Smooth muscle cell (in vitro differentiated cells): Measurements from ENCODE around the gene EEPD1. TPM values are rescaled to one million over a fixed set of nuclear protein-coding genes. Genes with fewer than 3 reads are reported as not detected.

Source experiments
- DNase-seq: peaks from one replicate; lab custom pipeline; 2025; ENCODE audit not compliant: unreplicated experiment; lab: John Stamatoyannopoulos, UW
- H2AFZ ChIP-seq: fragments of 200-600 bp; sonication (generic); 2 replicates; pipeline ENCODE4 v1.6.0; 2016; ENCODE audit warnings: antibody characterized with exemption, low read depth, mild to moderate bottlenecking
- H3F3A ChIP-seq: fragments of 200-600 bp; sonication (generic); 2 replicates; pipeline ENCODE4 v1.6.0; 2017; ENCODE audit warnings: antibody characterized with exemption, low read depth
- H3K27ac ChIP-seq: fragments of 200-600 bp; sonication (generic); 2 replicates; pipeline ENCODE4 v1.5.1; 2016; ENCODE audit warnings: low read depth, mild to moderate bottlenecking
- H3K27me3 ChIP-seq: fragments of 200-600 bp; sonication (generic); 2 replicates; pipeline ENCODE4 v1.6.1; 2016; ENCODE audit warnings: low read depth, mild to moderate bottlenecking
- H3K36me3 ChIP-seq: fragments of 200-600 bp; sonication (generic); 2 replicates; pipeline ENCODE4 v1.5.1; 2016; ENCODE audit warnings: low read depth
- H3K4me1 ChIP-seq: fragments of 200-600 bp; sonication (generic); 2 replicates; pipeline ENCODE4 v1.5.1; 2016; ENCODE audit warnings: low read depth
- H3K4me2 ChIP-seq: fragments of 200-600 bp; sonication (generic); 2 replicates; pipeline ENCODE4 v1.6.0; 2016; ENCODE audit warnings: mild to moderate bottlenecking
- H3K4me3 ChIP-seq: fragments of 200-600 bp; sonication (generic); 2 replicates; pipeline ENCODE4 v1.5.1; 2016; ENCODE audit warnings: mild to moderate bottlenecking
- H3K79me2 ChIP-seq: fragments of 200-600 bp; sonication (generic); 2 replicates; pipeline ENCODE4 v1.6.0; 2016; ENCODE audit warnings: low read depth, mild to moderate bottlenecking
- H3K9ac ChIP-seq: fragments of 200-600 bp; sonication (generic); 2 replicates; pipeline ENCODE4 v1.6.0; 2016; ENCODE audit warnings: low read depth
- H3K9me3 ChIP-seq: fragments of 200-600 bp; sonication (generic); replicated peaks from 2 replicates; pipeline ENCODE4 v1.5.1; 2016; ENCODE audit warnings: low read depth
- H4K20me1 ChIP-seq: fragments of 200-600 bp; sonication (generic); 2 replicates; pipeline ENCODE4 v1.6.0; 2016; ENCODE audit warnings: low read depth
- WGBS: methylation state at CpG from one replicate; pipeline ENCODE4 v1.1.7; 2016; ENCODE audit warnings: low lambda C conversion rate; 5-methylcytosine and 5-hydroxymethylcytosine counted together
- polyA plus RNA-seq: library from polyadenylated mRNA; unstranded; fragments of >200 nt; fragmentation: Nextera tagmentation; extraction: Ambion mirVana; gene quantifications from 2 replicates; pipeline ENCODE4 v1.2.1, GENCODE V29; 2016
- total RNA-seq: library from RNA; depleted of rRNA; stranded (reverse); fragments of >200 nt; gene quantifications from 2 replicates; pipeline ENCODE4 v1.2.3, GENCODE V29; 2014
- TF ChIP-seq, protein P1 (sequence below): fragments of 200-600 bp; sonication (generic); IDR thresholded peaks from 2 replicates; pipeline ENCODE4 v1.5.1; 2017; ENCODE audit warnings: borderline replicate concordance, mild to moderate bottlenecking, antibody characterized with exemption; ENCODE audit not compliant: insufficient read depth, poor library complexity, severe bottlenecking

EEPD1 gene
- total and polyA plus RNA-seq, 2 experiments from 2014 or later: 1.5 TPM

- Histone ChIP-seq H3K4me3 (no peak overlapping the region), H2AFZ (no peak overlapping the region), H3F3A (peaks cover 24% of the 10 kb centered on the region), H3K4me1 (peaks cover 39% of the 10 kb centered on the region), H3K9me3 (no peaks in the 10 kb centered on the region), H3K36me3 (no peaks in the 10 kb centered on the region), H3K9ac (no peak overlapping the region), H3K79me2 (no peaks in the 10 kb centered on the region), H3K27ac (no peak overlapping the region), H3K4me2 (peak overlapping the region; percentile 56), H3K27me3 (no peaks in the 10 kb centered on the region), H4K20me1 (no peaks in the 10 kb centered on the region)
- no peak for DNase-seq
- TF ChIP-seq, protein P1, sequence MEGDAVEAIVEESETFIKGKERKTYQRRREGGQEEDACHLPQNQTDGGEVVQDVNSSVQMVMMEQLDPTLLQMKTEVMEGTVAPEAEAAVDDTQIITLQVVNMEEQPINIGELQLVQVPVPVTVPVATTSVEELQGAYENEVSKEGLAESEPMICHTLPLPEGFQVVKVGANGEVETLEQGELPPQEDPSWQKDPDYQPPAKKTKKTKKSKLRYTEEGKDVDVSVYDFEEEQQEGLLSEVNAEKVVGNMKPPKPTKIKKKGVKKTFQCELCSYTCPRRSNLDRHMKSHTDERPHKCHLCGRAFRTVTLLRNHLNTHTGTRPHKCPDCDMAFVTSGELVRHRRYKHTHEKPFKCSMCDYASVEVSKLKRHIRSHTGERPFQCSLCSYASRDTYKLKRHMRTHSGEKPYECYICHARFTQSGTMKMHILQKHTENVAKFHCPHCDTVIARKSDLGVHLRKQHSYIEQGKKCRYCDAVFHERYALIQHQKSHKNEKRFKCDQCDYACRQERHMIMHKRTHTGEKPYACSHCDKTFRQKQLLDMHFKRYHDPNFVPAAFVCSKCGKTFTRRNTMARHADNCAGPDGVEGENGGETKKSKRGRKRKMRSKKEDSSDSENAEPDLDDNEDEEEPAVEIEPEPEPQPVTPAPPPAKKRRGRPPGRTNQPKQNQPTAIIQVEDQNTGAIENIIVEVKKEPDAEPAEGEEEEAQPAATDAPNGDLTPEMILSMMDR: no peak
- 64% methylated on average over 7 of the region's 7 CpGs for WGBS
Measured at GRCh38 chr7:36278069-36278619, 125.1 kb downstream of the EEPD1 start.

DNA sequence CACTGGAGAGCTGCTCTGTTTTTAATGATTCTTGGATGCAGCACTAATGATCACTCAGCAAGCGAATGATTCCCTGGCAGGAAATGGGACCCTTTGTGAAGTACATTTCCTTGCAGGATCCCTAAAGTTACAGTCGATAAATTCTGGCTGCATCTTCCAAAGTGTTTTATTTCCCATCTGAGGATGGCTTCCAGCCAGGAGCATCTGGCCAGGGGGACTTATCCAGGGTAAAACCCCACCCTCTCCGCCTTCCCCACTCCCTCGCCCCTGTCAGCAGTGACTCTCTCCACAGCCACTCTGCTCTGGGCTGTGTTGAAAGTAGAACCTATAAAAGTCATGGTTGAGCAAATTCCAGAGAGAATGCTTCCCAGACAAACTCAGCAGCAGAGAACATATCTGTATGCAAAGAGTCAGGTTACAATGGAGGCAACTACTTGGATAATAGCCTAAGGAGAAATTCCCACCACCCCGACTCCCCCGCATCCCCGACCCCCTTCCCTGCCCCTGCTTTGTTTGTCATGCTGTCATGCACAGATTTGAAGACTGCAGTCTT lies 125.6 kb downstream of the EEPD1 start:
- Histone ChIP-seq H3F3A (peaks cover 24% of the 10 kb centered on the region), H3K9me3 (no peaks in the 10 kb centered on the region), H3K4me1 (peaks cover 35% of the 10 kb centered on the region), H3K79me2 (no peaks in the 10 kb centered on the region), H3K4me2 (peak overlapping the region; percentile 56), H3K27ac (no peak overlapping the region), H4K20me1 (no peaks in the 10 kb centered on the region), H3K27me3 (no peaks in the 10 kb centered on the region), H3K9ac (no peak overlapping the region), H3K4me3 (no peak overlapping the region), H3K36me3 (no peaks in the 10 kb centered on the region), H2AFZ (no peak overlapping the region)
- 19% methylated on average over 7 of the region's 7 CpGs for WGBS
- no peak for DNase-seq
- TF ChIP-seq, protein P1: no peak

- DNase-seq: no peak
- H3F3A ChIP-seq: peaks cover 24% of the 10 kb centered on the region
- TF ChIP-seq, protein P1: no peak
- H3K4me1 ChIP-seq: peaks cover 35% of the 10 kb centered on the region
- no peak overlapping the region for H3K27ac ChIP-seq
- H3K4me2 ChIP-seq: peak overlapping the region; percentile 56
- no peak overlapping the region for H3K4me3 ChIP-seq
- H2AFZ ChIP-seq: no peak overlapping the region
- H3K27me3 ChIP-seq: no peaks in the 10 kb centered on the region
- no peaks in the 10 kb centered on the region for H4K20me1 ChIP-seq
- WGBS: 79% methylated on average over 9 of the region's 9 CpGs
- no peaks in the 10 kb centered on the region for H3K9me3 ChIP-seq
- H3K79me2 ChIP-seq: no peaks in the 10 kb centered on the region
- H3K36me3 ChIP-seq: no peaks in the 10 kb centered on the region
- H3K9ac ChIP-seq: no peak overlapping the region
Measured at GRCh38 chr7:36279200-36279925, 126.3 kb downstream of the EEPD1 start.

DNA sequence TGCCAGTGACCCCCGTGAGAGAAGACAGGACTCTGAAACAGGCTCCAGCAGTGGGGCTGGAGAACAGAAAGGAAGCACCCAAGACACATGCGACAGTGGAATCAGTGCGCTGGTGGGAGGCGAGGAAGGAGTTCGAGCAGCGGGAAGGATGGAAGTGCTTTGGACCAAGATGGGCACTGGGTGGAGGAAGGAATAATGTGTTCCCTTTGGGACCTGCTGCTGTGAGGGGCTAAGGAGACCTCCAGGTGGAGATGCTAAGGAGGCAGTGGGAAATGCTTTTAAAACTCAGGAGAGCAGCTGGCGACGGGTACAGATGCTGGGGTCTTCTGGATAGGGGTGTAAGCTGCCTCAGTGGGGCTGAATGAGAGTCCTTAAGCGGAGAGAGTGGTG lies 126.9 kb downstream of the EEPD1 start:
- peaks cover 24% of the 10 kb centered on the region for H3F3A ChIP-seq
- TF ChIP-seq, protein P1: no peak
- H3K4me3 ChIP-seq: no peak overlapping the region
- H3K4me2 ChIP-seq: no peak overlapping the region
- peaks cover 35% of the 10 kb centered on the region for H3K4me1 ChIP-seq
- no peaks in the 10 kb centered on the region for H3K79me2 ChIP-seq
- H3K27me3 ChIP-seq: no peaks in the 10 kb centered on the region
- H3K27ac ChIP-seq: no peak overlapping the region
- no peak overlapping the region for H3K9ac ChIP-seq
- H3K9me3 ChIP-seq: no peaks in the 10 kb centered on the region
- no peak for DNase-seq
- 95% methylated on average over 9 of the region's 9 CpGs for WGBS
- H4K20me1 ChIP-seq: no peaks in the 10 kb centered on the region
- H3K36me3 ChIP-seq: no peaks in the 10 kb centered on the region
- no peak overlapping the region for H2AFZ ChIP-seq
